Measurements from ENCODE around the gene COX6B1.

DNA sequence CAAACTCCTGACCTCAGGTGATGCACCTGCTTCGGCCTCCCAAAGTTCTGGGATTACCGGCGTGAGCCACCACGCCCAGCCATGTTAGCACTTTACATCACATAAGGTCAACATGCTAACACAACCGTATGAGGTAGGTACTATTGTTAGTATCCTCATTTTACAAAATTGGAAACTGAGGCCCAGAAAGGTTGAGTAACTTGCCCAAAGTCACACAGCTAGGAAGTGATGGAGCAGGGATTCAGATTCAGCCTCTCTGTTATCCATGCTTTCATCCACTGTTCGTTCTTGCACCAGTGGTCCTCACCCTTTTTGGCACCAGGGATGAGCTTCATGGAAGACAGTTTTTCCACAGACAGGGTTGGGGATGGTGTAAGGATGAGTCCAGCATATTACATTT is 8.6 kb downstream of the COX6B1 start:
- TF ChIP-seq CTCF (IDR thresholded peaks at IDR 0.05; ENCODE audit: low read depth, low read length) (no peak), POLR2A (IDR thresholded peaks at IDR 0.05; ENCODE audit: extremely low read depth, insufficient read length) (no peak), MYC (IDR thresholded peaks at IDR 0.05; ENCODE audit: low read depth, low read length) (no peak)

Measured in NB4 (cell line).